GM23338 (cell line): Measurements from ENCODE around the gene GRHPR. TPM values are rescaled to one million over a fixed set of nuclear protein-coding genes. Genes with fewer than 3 reads are reported as not detected.

Source experiments
- ATAC-seq: fragments of 200-7000 bp; cut with Tn5 transposase; 3 replicates; pipeline ENCODE4 v1.9.1; 2020
- DNase-seq: peaks from one replicate; pipeline ENCODE4 v3.0.0-alpha.2; 2015; ENCODE audit warnings: low spot score
- H2AFZ ChIP-seq: fragments of 200-600 bp; sonication (generic); 2 replicates; pipeline ENCODE4 v1.8.0; 2016; ENCODE audit warnings: antibody characterized with exemption, mild to moderate bottlenecking, moderate library complexity
- H3F3A ChIP-seq: fragments of 200-600 bp; sonication (generic); replicated peaks from 2 replicates; pipeline ENCODE4 v1.8.0; 2017; ENCODE audit warnings: antibody characterized with exemption, mixed run types, low read depth
- H3K27ac ChIP-seq: fragments of 200-600 bp; sonication (generic); 2 replicates; pipeline ENCODE4 v1.6.1; 2016; ENCODE audit warnings: low read depth
- H3K27me3 ChIP-seq: fragments of 200-600 bp; sonication (generic); 2 replicates; pipeline ENCODE4 v1.8.0; 2016; ENCODE audit warnings: mild to moderate bottlenecking, mixed run types, moderate library complexity; ENCODE audit not compliant: insufficient read depth
- H3K36me3 ChIP-seq: fragments of 200-600 bp; sonication (generic); 2 replicates; pipeline ENCODE4 v1.8.0; 2016; ENCODE audit warnings: mild to moderate bottlenecking; ENCODE audit not compliant: insufficient read depth
- H3K4me1 ChIP-seq: fragments of 200-600 bp; sonication (generic); 2 replicates; pipeline ENCODE4 v1.8.0; 2016; ENCODE audit warnings: mild to moderate bottlenecking, moderate library complexity; ENCODE audit not compliant: insufficient read depth
- H3K4me2 ChIP-seq: fragments of 200-600 bp; sonication (generic); 2 replicates; pipeline ENCODE4 v1.7.1; 2017; ENCODE audit warnings: mixed run types
- H3K4me3 ChIP-seq: fragments of 200-600 bp; sonication (generic); 2 replicates; pipeline ENCODE4 v1.6.1; 2016; ENCODE audit warnings: mixed run types
- H3K79me2 ChIP-seq: fragments of 200-600 bp; sonication (generic); replicated peaks from 2 replicates; pipeline ENCODE4 v1.8.0; 2017; ENCODE audit warnings: mild to moderate bottlenecking; ENCODE audit not compliant: insufficient read depth
- H3K9me2 ChIP-seq: fragments of 200-600 bp; sonication (generic); 2 replicates; pipeline ENCODE4 v1.8.0; 2017; ENCODE audit not compliant: insufficient read depth
- H4K20me1 ChIP-seq: fragments of 200-600 bp; sonication (generic); replicated peaks from 2 replicates; pipeline ENCODE4 v1.8.0; 2017; ENCODE audit warnings: mild to moderate bottlenecking; ENCODE audit not compliant: insufficient read depth
- H3K27ac Mint-ChIP-seq: 2 replicates; pipeline ENCODE4 v1.8.0; 2020; ENCODE audit warnings: inconsistent platforms, mild to moderate bottlenecking, moderate library complexity, mixed read lengths
- H3K27me3 Mint-ChIP-seq: 3 replicates; pipeline ENCODE4 v1.8.0; 2022; ENCODE audit warnings: low read depth, mild to moderate bottlenecking, moderate library complexity, mixed read lengths, inconsistent platforms; ENCODE audit not compliant: insufficient read depth, poor library complexity
- H3K36me3 Mint-ChIP-seq: 3 replicates; pipeline ENCODE4 v1.8.0; 2021; ENCODE audit warnings: low read depth, mild to moderate bottlenecking, inconsistent platforms, moderate library complexity, mixed read lengths
- H3K4me1 Mint-ChIP-seq: 3 replicates; pipeline ENCODE4 v1.8.0; 2020; ENCODE audit warnings: mild to moderate bottlenecking, inconsistent platforms, mixed read lengths
- H3K4me3 Mint-ChIP-seq: 3 replicates; pipeline ENCODE4 v1.8.0; 2021; ENCODE audit warnings: moderate library complexity, mild to moderate bottlenecking, inconsistent platforms, mixed read lengths
- H3K9me3 Mint-ChIP-seq: 3 replicates; pipeline ENCODE4 v1.8.0; 2020; ENCODE audit warnings: moderate library complexity, mild to moderate bottlenecking, inconsistent platforms, mixed read lengths
- CREB1 ChIP-seq: fragments of 250-450 bp; sonication (Bioruptor Pico); IDR thresholded peaks from 2 replicates; pipeline ENCODE4 v1.5.0; 2020; ENCODE audit warnings: low read depth, mild to moderate bottlenecking, moderate library complexity
- CTCF ChIP-seq, 2 experiments: fragments of 200-600 bp in 1 of 2; sonication (generic) in 1 of 2; conservative IDR thresholded peaks; 2 replicates each; pipeline versions ENCODE4 v1.5.1 to v1.6.1; 2016 to 2017; ENCODE audit warnings: antibody characterized with exemption in 2 of 2, low read depth in 2 of 2, mild to moderate bottlenecking in 2 of 2, moderate library complexity in 1 of 2
- ETS1 ChIP-seq: IDR thresholded peaks from 2 replicates; pipeline ENCODE4 v1.6.1; 2016; ENCODE audit warnings: antibody characterized with exemption
- EZH2 ChIP-seq: fragments of 200-600 bp; sonication (generic); IDR thresholded peaks from one replicate; pipeline ENCODE4 v1.8.0; 2017; ENCODE audit warnings: antibody characterized with exemption, mild to moderate bottlenecking, low read depth; ENCODE audit not compliant: unreplicated experiment
- EZH2phosphoT487 ChIP-seq: fragments of 200-600 bp; sonication (generic); IDR thresholded peaks from one replicate; pipeline ENCODE4 v1.8.1; 2018; ENCODE audit warnings: antibody characterized with exemption; ENCODE audit not compliant: unreplicated experiment
- JUNB ChIP-seq: IDR thresholded peaks from one replicate; pipeline ENCODE4 v1.6.1; 2016; ENCODE audit warnings: antibody characterized with exemption; ENCODE audit not compliant: unreplicated experiment
- NANOG ChIP-seq: IDR thresholded peaks from 2 replicates; pipeline ENCODE4 v1.6.1; 2016; ENCODE audit warnings: antibody characterized with exemption, borderline replicate concordance
- POLR2AphosphoS5 ChIP-seq: IDR thresholded peaks from 2 replicates; pipeline ENCODE4 v1.6.1; 2016; ENCODE audit warnings: antibody characterized with exemption, low read depth
- REST ChIP-seq: IDR thresholded peaks from one replicate; pipeline ENCODE4 v1.6.1; 2018; ENCODE audit warnings: antibody characterized with exemption; ENCODE audit not compliant: unreplicated experiment
- STAT1 ChIP-seq: IDR thresholded peaks from one replicate; pipeline ENCODE4 v1.6.1; 2016; ENCODE audit warnings: antibody characterized with exemption; ENCODE audit not compliant: unreplicated experiment
- ZNF114 ChIP-seq: fragments of 250-450 bp; sonication (Bioruptor Pico); IDR thresholded peaks from 2 replicates; pipeline ENCODE4 v1.5.0; 2020; ENCODE audit warnings: mild to moderate bottlenecking, moderate library complexity
- ZNF331 ChIP-seq: fragments of 250-450 bp; sonication (Bioruptor Pico); IDR thresholded peaks from 2 replicates; pipeline ENCODE4 v1.5.0; 2020; ENCODE audit warnings: low read depth, mild to moderate bottlenecking, moderate library complexity
- ZNF462 ChIP-seq: fragments of 250-450 bp; sonication (Bioruptor Pico); IDR thresholded peaks from 2 replicates; pipeline ENCODE4 v1.5.0; 2020; ENCODE audit warnings: mild to moderate bottlenecking, moderate library complexity
- polyA plus RNA-seq: library from polyadenylated mRNA; unstranded; fragments of >200 nt; fragmentation: Nextera tagmentation; extraction: Ambion mirVana; gene quantifications from 2 replicates; pipeline ENCODE4 v1.2.1, GENCODE V29; 2016
- total RNA-seq: library from RNA; depleted of rRNA; stranded (reverse); fragments of >200 nt; shearing (Covaris generic); gene quantifications from 2 replicates; pipeline ENCODE4 v1.2.3, GENCODE V29; 2014

GRHPR gene
- total and polyA plus RNA-seq, 2 experiments from 2014 or later: 69.0 to 128 TPM

GRCh38 chr9:37374892-37375291 lies 47.6 kb upstream of the GRHPR start:
- H3K4me3 Mint-ChIP-seq: no peak overlapping the region
- H3F3A ChIP-seq: no peaks in the 10 kb centered on the region
- no peaks in the 10 kb centered on the region; the same call in 2 of the 3 replicates for H3K9me3 Mint-ChIP-seq

More at GRCh38 chr9:37374892-37375291, 47.6 kb upstream of the GRHPR start:
- Mint-ChIP-seq H3K4me1 (peaks cover 7% of the 10 kb centered on the region; the same call in 2 of the 3 replicates), H3K36me3 (no peaks in the 10 kb centered on the region), H3K27ac (no peak overlapping the region), H3K27me3 (peaks cover 1% of the 10 kb centered on the region)
- H4K20me1 ChIP-seq: no peaks in the 10 kb centered on the region
- H3K4me3 ChIP-seq: no peak overlapping the region
- H3K27ac ChIP-seq: no peak overlapping the region
- H2AFZ ChIP-seq: no peak overlapping the region
- ATAC-seq (no peak), DNase-seq (no peak)
- H3K9me2 ChIP-seq: no peaks in the 10 kb centered on the region
- no peaks in the 10 kb centered on the region for H3K27me3 ChIP-seq
- no peaks in the 10 kb centered on the region for H3K36me3 ChIP-seq
- H3K4me1 ChIP-seq: no peaks in the 10 kb centered on the region
- TF ChIP-seq EZH2phosphoT487 (no peak), NANOG (no peak), JUNB (no peak), ZNF462 (CRISPR knock-in tag) (no peak), CTCF (conservative IDR thresholded peaks at IDR 0.05; ENCODE audit: low read depth in 2 of 2) (no peak), REST (no peak), ETS1 (no peak), CREB1 (CRISPR knock-in tag) (no peak), STAT1 (no peak), ZNF331 (no peak), ZNF114 (no peak), POLR2AphosphoS5 (no peak), EZH2 (no peak)
- no peak overlapping the region for H3K4me2 ChIP-seq
- H3K79me2 ChIP-seq: no peaks in the 10 kb centered on the region
